SK-N-MC (cell line): ENCODE measurements around the gene MAP7D1.

Experiments used
- EZH2 ChIP-seq: fragments of 200-600 bp; sonication (generic); IDR thresholded peaks from one replicate; pipeline ENCODE4 v1.6.1; 2017; ENCODE audit warnings: antibody characterized with exemption
- FOXP2 ChIP-seq: optimal IDR thresholded peaks from 2 replicates; pipeline ENCODE3; 2011; ENCODE audit warnings: mild to moderate bottlenecking, moderate library complexity; ENCODE audit not compliant: insufficient read depth; ENCODE audit errors: extremely low read length, control extremely low read depth
- POLR2AphosphoS5 ChIP-seq: IDR thresholded peaks from 2 replicates; pipeline ENCODE4 v1.6.1; 2012; ENCODE audit warnings: mild to moderate bottlenecking, low read depth, low read length, borderline replicate concordance

DNA sequence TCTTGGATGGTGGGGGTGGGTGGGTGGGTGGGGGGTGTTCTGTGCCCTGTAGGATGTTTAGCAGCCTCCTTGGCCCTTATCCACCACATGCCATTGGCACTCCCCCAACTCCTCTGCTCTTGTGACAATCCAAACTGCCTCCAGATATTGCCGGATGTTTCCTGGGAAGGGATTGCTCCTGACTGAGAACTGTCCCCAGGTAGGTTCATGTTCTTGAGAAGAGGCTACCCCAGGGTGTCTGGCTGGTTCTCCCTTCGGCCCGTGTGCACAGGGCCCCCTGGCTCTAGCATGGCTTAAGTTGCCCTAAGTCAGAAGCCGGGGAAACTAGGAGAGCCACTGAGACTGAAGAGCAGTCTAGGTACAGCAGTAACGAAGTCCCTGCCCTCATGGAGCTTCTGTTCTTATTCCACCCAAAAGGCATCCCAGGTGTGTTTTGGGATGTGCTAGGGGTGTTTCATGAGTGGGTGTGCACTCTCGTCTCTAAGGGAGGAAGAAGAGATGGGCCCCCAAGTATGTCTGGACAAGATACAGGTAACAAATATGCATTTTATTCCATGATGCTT lies 48.5 kb downstream of the MAP7D1 start:
- TF ChIP-seq POLR2AphosphoS5 = no peak
- no peak for TF ChIP-seq EZH2
- no peak for TF ChIP-seq FOXP2
